Measurements from ENCODE around the gene ZNF784.

ZNF784 gene

GRCh38 chr19:55640577-55641425 lies 16.4 kb upstream of the ZNF784 start, which contains the start of gene ZNF580 (continued):
- TF ChIP-seq ZSCAN18 (tag by site-specific recombination; IDR thresholded peaks at IDR 0.05): no peak
- TF ChIP-seq ZNF16 (tag by site-specific recombination; IDR thresholded peaks at IDR 0.05; ENCODE audit: low read depth): no peak
- TF ChIP-seq KLF1 (tag by site-specific recombination; IDR thresholded peaks at IDR 0.05): peak; percentile 31; the same call in 1 of the 2 replicates
- no peak for TF ChIP-seq AEBP2 (tag by site-specific recombination; IDR thresholded peaks at IDR 0.05; ENCODE audit: borderline replicate concordance)
- TF ChIP-seq ZNF335 (tag by site-specific recombination; conservative IDR thresholded peaks at IDR 0.05): peak; percentile 90
- TF ChIP-seq ZSCAN30 (tag by site-specific recombination; IDR thresholded peaks at IDR 0.05): peak; percentile 54; the same call in 1 of the 2 replicates
- TF ChIP-seq ZNF843 (tag by site-specific recombination; IDR thresholded peaks at IDR 0.05): no peak
- 0 out of 2 replicates have a peak, but pooled peaks have one; percentile 18 for TF ChIP-seq PRDM4 (tag by site-specific recombination; IDR thresholded peaks at IDR 0.05)
- no peak for TF ChIP-seq ZNF148 (tag by site-specific recombination; IDR thresholded peaks at IDR 0.05; ENCODE audit: borderline replicate concordance)
- no peak for TF ChIP-seq ZNF292 (tag by site-specific recombination; IDR thresholded peaks at IDR 0.05; ENCODE audit: borderline replicate concordance, low read depth)
- peak; percentile 41; the same call in 1 of the 2 replicates for TF ChIP-seq ZNF596 (tag by site-specific recombination; IDR thresholded peaks at IDR 0.05)
- no peak for TF ChIP-seq ZNF600 (tag by site-specific recombination; IDR thresholded peaks at IDR 0.05)
- peak; percentile 43; the same call in 1 of the 2 replicates for TF ChIP-seq KLF10 (tag by site-specific recombination; IDR thresholded peaks at IDR 0.05)
- no peak for TF ChIP-seq ZNF830 (tag by site-specific recombination; IDR thresholded peaks at IDR 0.05; ENCODE audit: low read depth)
- peak; percentile 97 for TF ChIP-seq ZBTB11 (tag by site-specific recombination; conservative IDR thresholded peaks at IDR 0.05; ENCODE audit: low read depth)
- peak; percentile 69 for TF ChIP-seq ZEB2 (tag by site-specific recombination; IDR thresholded peaks at IDR 0.05)
- no peak for TF ChIP-seq ZNF837 (tag by site-specific recombination; IDR thresholded peaks at IDR 0.05)
- TF ChIP-seq ZNF777 (tag by site-specific recombination; IDR thresholded peaks at IDR 0.05; ENCODE audit: borderline replicate concordance): no peak
- peak; percentile 48 for TF ChIP-seq ZBTB26 (tag by site-specific recombination; optimal IDR thresholded peaks at IDR 0.05)
- TF ChIP-seq ZBTB49 (tag by site-specific recombination; IDR thresholded peaks at IDR 0.05; ENCODE audit: low read depth): no peak
